ENCODE data around the gene MFAP4. TPM values are rescaled to one million over a fixed set of nuclear protein-coding genes. Genes with fewer than 3 reads are reported as not detected.
"Not testable (repeated sequence)": the region's sequence is repeated elsewhere in the genome, so short reads cannot be mapped to it uniquely, and the experiment has no call there.

The MFAP4 gene
- total and polyA plus RNA-seq, 9 of the 15 experiments (the other 6 are each of a cell fraction or from before 2014, with no cell fraction given), result 0.07 to 0.24 TPM; not detected in 7

DNA sequence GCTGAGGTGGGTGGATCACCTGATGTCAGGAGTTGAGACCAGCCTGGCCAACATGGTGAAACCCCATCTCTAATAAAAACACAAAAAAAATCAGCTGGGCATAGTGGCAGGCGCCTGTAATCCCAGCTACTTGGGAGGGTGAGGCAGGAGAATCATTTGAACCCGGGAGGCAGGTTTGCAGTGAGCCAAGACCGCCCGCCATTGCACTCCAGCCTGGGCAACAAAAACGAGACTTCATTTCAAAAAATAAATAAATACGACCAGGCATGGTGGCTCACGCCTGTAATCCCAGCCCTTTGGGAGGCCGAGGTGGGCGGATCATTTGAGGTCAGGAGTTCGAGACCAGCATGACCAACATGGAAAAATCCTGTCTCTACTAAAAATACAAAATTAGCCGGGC lies 33.6 kb downstream of the MFAP4 start:
- H3K27me3 ChIP-seq (ENCODE audit: control insufficient read depth in 2 of 2, insufficient read depth in 2 of 2, low read length in 2 of 2); BruUV-seq (replicated peaks); H3K36me3 ChIP-seq (ENCODE audit: control insufficient read depth, insufficient read depth, low read length); H3K4me3 ChIP-seq; H4K20me1 ChIP-seq (replicated peaks; ENCODE audit: control insufficient read depth, insufficient read depth, low read length); FAIRE-seq; DNase-seq (ENCODE audit: extremely low read depth in 1 of 4, low spot score in 3 of 4); CTCF ChIA-PET (ENCODE audit: low intra/inter-chr PET ratio); in situ Hi-C loops (cut with MboI); intact Hi-C loops (cut with micrococcal nuclease); ATAC-seq; H3K4me2 ChIP-seq (ENCODE audit: insufficient read depth, low read length); H3K9me3 ChIP-seq (replicated peaks; ENCODE audit: control insufficient read depth, insufficient read depth, low read depth, low read length); POLR2A ChIA-PET; H3K9ac ChIP-seq (ENCODE audit: insufficient read depth in 1 of 2, low read depth in 2 of 2, low read length in 2 of 2); H3K4me1 ChIP-seq (replicated peaks in 1 of 2; ENCODE audit: control insufficient read depth in 2 of 2, insufficient read depth in 2 of 2, low read length in 2 of 2); H3K9me1 ChIP-seq (ENCODE audit: control insufficient read depth, insufficient read depth, low read length); H3K27ac ChIP-seq (ENCODE audit: extremely low read depth, low read depth, low read length); H3K79me2 ChIP-seq (ENCODE audit: control insufficient read depth, insufficient read depth, low read length); H2AFZ ChIP-seq (ENCODE audit: low read depth, low read length): not testable (repeated sequence)
- 86% methylated on average over 10 of the region's 11 CpGs for WGBS (ENCODE audit: insufficient coverage, low coverage, missing lambda C conversion rate)

DNA sequence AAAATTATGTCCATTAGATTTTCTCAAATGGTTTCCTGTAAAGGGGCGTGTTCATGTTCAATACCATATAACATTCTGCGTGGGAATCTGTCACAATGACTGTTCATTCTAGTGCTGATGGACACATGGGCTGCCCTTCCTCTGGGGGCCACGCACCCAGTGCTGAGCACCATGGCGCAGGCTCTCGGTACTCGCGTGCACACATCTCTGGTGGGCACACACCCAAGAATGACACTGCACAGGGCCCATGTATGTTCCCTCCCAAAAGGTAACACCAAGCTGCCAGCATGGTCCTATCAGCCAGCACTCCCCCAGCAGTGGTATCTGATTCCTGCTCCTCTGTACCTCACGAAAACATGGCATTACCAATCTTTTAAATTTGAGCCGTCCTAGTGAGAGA lies 38.2 kb downstream of the MFAP4 start:
- Histone ChIP-seq H4K20me1 (replicated peaks; ENCODE audit: control insufficient read depth, insufficient read depth, low read length) (no peaks in the 10 kb centered on the region), H3K4me1 (replicated peaks in 1 of 2; ENCODE audit: control insufficient read depth in 2 of 2, insufficient read depth in 2 of 2, low read length in 2 of 2) (peaks cover 22 to 39% of the 10 kb centered on the region in 2 experiments), H3K36me3 (ENCODE audit: control insufficient read depth, insufficient read depth, low read length) (no peaks in the 10 kb centered on the region), H3K9ac (ENCODE audit: insufficient read depth in 1 of 2, low read depth in 2 of 2, low read length in 2 of 2) (no peak overlapping the region), H3K4me2 (ENCODE audit: insufficient read depth, low read length) (no peak overlapping the region), H3K79me2 (ENCODE audit: control insufficient read depth, insufficient read depth, low read length) (no peaks in the 10 kb centered on the region), H3K27me3 (ENCODE audit: control insufficient read depth in 2 of 2, insufficient read depth in 2 of 2, low read length in 2 of 2) (no peaks in the 10 kb centered on the region), H2AFZ (ENCODE audit: low read depth, low read length) (no peak overlapping the region), H3K4me3 (no peak overlapping the region), H3K9me3 (replicated peaks; ENCODE audit: control insufficient read depth, insufficient read depth, low read depth, low read length) (no peaks in the 10 kb centered on the region), H3K27ac (ENCODE audit: extremely low read depth, low read depth, low read length) (no peak overlapping the region), H3K9me1 (ENCODE audit: control insufficient read depth, insufficient read depth, low read length) (no peaks in the 10 kb centered on the region)
- CTCF ChIA-PET (ENCODE audit: low intra/inter-chr PET ratio), result no interaction called here
- FAIRE-seq (no peak), DNase-seq (ENCODE audit: extremely low read depth in 1 of 4, low spot score in 3 of 4) (no peak), ATAC-seq (no peak)
- POLR2A ChIA-PET, result interaction anchor here (0.6 kb wide), 1 partner anchor 100 kb away, joined by 3 read pairs; no protein-coding TSS in a partner anchor
- BruUV-seq (replicated peaks), result no TSS peak
- 85% methylated on average over 8 of the region's 9 CpGs for WGBS (ENCODE audit: insufficient coverage, low coverage, missing lambda C conversion rate)
- in situ Hi-C loops (cut with MboI) (no loop called here), intact Hi-C loops (cut with micrococcal nuclease) (no loop called here)
- no peak for TF ChIP-seq KHSRP (IDR thresholded peaks at IDR 0.05)
- TF ChIP-seq MTA1 (IDR thresholded peaks at IDR 0.05; ENCODE audit: borderline replicate concordance), result no peak
- no peak for TF ChIP-seq DLX4 (CRISPR knock-in tag; IDR thresholded peaks at IDR 0.05)
- TF ChIP-seq, protein P1, sequence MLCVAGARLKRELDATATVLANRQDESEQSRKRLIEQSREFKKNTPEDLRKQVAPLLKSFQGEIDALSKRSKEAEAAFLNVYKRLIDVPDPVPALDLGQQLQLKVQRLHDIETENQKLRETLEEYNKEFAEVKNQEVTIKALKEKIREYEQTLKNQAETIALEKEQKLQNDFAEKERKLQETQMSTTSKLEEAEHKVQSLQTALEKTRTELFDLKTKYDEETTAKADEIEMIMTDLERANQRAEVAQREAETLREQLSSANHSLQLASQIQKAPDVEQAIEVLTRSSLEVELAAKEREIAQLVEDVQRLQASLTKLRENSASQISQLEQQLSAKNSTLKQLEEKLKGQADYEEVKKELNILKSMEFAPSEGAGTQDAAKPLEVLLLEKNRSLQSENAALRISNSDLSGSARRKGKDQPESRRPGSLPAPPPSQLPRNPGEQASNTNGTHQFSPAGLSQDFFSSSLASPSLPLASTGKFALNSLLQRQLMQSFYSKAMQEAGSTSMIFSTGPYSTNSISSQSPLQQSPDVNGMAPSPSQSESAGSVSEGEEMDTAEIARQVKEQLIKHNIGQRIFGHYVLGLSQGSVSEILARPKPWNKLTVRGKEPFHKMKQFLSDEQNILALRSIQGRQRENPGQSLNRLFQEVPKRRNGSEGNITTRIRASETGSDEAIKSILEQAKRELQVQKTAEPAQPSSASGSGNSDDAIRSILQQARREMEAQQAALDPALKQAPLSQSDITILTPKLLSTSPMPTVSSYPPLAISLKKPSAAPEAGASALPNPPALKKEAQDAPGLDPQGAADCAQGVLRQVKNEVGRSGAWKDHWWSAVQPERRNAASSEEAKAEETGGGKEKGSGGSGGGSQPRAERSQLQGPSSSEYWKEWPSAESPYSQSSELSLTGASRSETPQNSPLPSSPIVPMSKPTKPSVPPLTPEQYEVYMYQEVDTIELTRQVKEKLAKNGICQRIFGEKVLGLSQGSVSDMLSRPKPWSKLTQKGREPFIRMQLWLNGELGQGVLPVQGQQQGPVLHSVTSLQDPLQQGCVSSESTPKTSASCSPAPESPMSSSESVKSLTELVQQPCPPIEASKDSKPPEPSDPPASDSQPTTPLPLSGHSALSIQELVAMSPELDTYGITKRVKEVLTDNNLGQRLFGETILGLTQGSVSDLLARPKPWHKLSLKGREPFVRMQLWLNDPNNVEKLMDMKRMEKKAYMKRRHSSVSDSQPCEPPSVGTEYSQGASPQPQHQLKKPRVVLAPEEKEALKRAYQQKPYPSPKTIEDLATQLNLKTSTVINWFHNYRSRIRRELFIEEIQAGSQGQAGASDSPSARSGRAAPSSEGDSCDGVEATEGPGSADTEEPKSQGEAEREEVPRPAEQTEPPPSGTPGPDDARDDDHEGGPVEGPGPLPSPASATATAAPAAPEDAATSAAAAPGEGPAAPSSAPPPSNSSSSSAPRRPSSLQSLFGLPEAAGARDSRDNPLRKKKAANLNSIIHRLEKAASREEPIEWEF (CRISPR knock-in tag; IDR thresholded peaks at IDR 0.05), result no peak
- no peak for TF ChIP-seq BHLHE40 (IDR thresholded peaks at IDR 0.05; ENCODE audit: low read length)
- TF ChIP-seq ZNF445 (CRISPR knock-in tag; IDR thresholded peaks at IDR 0.05; ENCODE audit: low read depth), result no peak
- no peak for TF ChIP-seq ZMIZ1 (IDR thresholded peaks at IDR 0.05; ENCODE audit: low read depth in 2 of 2, low read length in 2 of 2)
